A549 (cell line): ENCODE data around the gene PDP2. TPM values are rescaled to one million over a fixed set of nuclear protein-coding genes. Genes with fewer than 3 reads are reported as not detected.

Experiments used
- ATAC-seq, 2 experiments: fragments of 200-7000 bp in 1 of 2; fragments of >200 bp in 1 of 2; cut with Nextera tagmentation in 1 of 2; cut with Tn5 transposase in 1 of 2; 3 replicates each; pipeline versions ENCODE4 v1.8.0 to v1.9.1; 2018 to 2020; ENCODE audit warnings: mild to moderate bottlenecking in 1 of 2, moderate library complexity in 1 of 2
- CTCF ChIA-PET: fragments of 300-600 bp; sonication (Branson Sonifier 250); formaldehyde crosslinking; extraction: SDS; loops from one replicate; lab custom pipeline; 2021; ENCODE audit warnings: antibody characterized with exemption, inconsistent platforms; lab: Yijun Ruan, JAX
- POLR2A ChIA-PET: fragments of 350-600 bp; formaldehyde crosslinking; extraction: SDS; loops from one replicate; lab custom pipeline; 2021; ENCODE audit warnings: antibody characterized with exemption, inconsistent platforms; lab: Yijun Ruan, JAX
- DNase-seq, 2 experiments: peaks; one replicate each; pipeline versions ENCODE4 v3.0.0 to v3.0.0-alpha.2; 2011 to 2016; ENCODE audit warnings: low read depth in 1 of 2, low spot score in 1 of 2
- FAIRE-seq: peaks from 2 replicates; lab custom pipeline; 2011; peaks lifted over from hg19 to GRCh38; lab: Jason Lieb, UNC
- H3K27ac ChIP-seq, 2 experiments: fragments of >200 bp; sonication (Bioruptor Twin); formaldehyde crosslinking; 3 replicates each; pipeline ENCODE4 v1.5.1; 2016 to 2017
- H3K4me1 ChIP-seq: fragments of >200 bp; sonication (Bioruptor Twin); formaldehyde crosslinking; 3 replicates; pipeline ENCODE4 v1.6.1; 2016
- H3K4me2 ChIP-seq: fragments of >200 bp; sonication (Bioruptor Twin); formaldehyde crosslinking; 3 replicates; pipeline ENCODE4 v1.6.1; 2016
- H3K4me3 ChIP-seq: fragments of >200 bp; sonication (Bioruptor Twin); formaldehyde crosslinking; 3 replicates; pipeline ENCODE4 v1.5.1; 2016
- H3K9me3 ChIP-seq: fragments of >200 bp; sonication (Bioruptor Twin); formaldehyde crosslinking; 3 replicates; pipeline ENCODE4 v1.6.1; 2016
- BHLHE40 ChIP-seq: IDR thresholded peaks from 2 replicates; pipeline ENCODE4 v1.6.1; 2012; ENCODE audit warnings: low read depth, low read length, inconsistent platforms
- CHD2 ChIP-seq: fragments of 150-350 bp; IDR thresholded peaks from 2 replicates; pipeline ENCODE4 v1.6.1; 2014; ENCODE audit warnings: low read length; ENCODE audit not compliant: partially characterized antibody
- EHF ChIP-seq: fragments of 250-450 bp; sonication (Bioruptor Pico); IDR thresholded peaks from 2 replicates; pipeline ENCODE4 v1.5.0; 2020; ENCODE audit warnings: mild to moderate bottlenecking
- FOSL2 ChIP-seq, 2 experiments: fragments of 450-650 bp in 1 of 2; fragments of >200 bp in 1 of 2; sonication (Bioruptor Twin) in 1 of 2; formaldehyde crosslinking; IDR thresholded peaks; 2 replicates each; pipeline versions ENCODE4 v1.5.0 to v1.6.1; 2016 to 2020; ENCODE audit warnings: mild to moderate bottlenecking in 1 of 2, moderate library complexity in 1 of 2
- FOXS1 ChIP-seq: fragments of 250-450 bp; sonication (Bioruptor Pico); IDR thresholded peaks from 2 replicates; pipeline ENCODE4 v1.5.0; 2020; ENCODE audit warnings: mild to moderate bottlenecking, moderate library complexity
- GATA3 ChIP-seq: IDR thresholded peaks from 2 replicates; pipeline ENCODE4 v1.6.1; 2012; ENCODE audit warnings: borderline replicate concordance
- HDAC2 ChIP-seq: fragments of 200-600 bp; sonication (generic); IDR thresholded peaks from 2 replicates; pipeline ENCODE4 v1.6.1; 2016
- HOXB13 ChIP-seq: fragments of 250-450 bp; sonication (Bioruptor Pico); IDR thresholded peaks from 2 replicates; pipeline ENCODE4 v1.5.0; 2020; ENCODE audit warnings: low read depth, mild to moderate bottlenecking, moderate library complexity
- HOXB5 ChIP-seq: fragments of 250-450 bp; sonication (Bioruptor Pico); IDR thresholded peaks from 2 replicates; pipeline ENCODE4 v1.5.0; 2020; ENCODE audit warnings: mild to moderate bottlenecking, moderate library complexity
- NR3C1 ChIP-seq: fragments of >200 bp; sonication (Bioruptor Twin); formaldehyde crosslinking; IDR thresholded peaks from 3 replicates; pipeline ENCODE4 v1.6.1; 2017
- PHF8 ChIP-seq: fragments of 200-600 bp; sonication (generic); IDR thresholded peaks from 2 replicates; pipeline ENCODE4 v1.6.1; 2016; ENCODE audit warnings: low read depth, mild to moderate bottlenecking, antibody characterized with exemption, moderate library complexity, borderline replicate concordance
- POLR2AphosphoS2 ChIP-seq: conservative IDR thresholded peaks from 2 replicates; pipeline ENCODE4 v1.6.1; 2012; ENCODE audit warnings: low read length, improper control_type of control experiment, inconsistent platforms
- RAD21 ChIP-seq, 2 experiments: fragments of >200 bp in 1 of 2; sonication (Bioruptor Twin) in 1 of 2; formaldehyde crosslinking in 1 of 2; IDR thresholded peaks in 1 of 2; conservative IDR thresholded peaks in 1 of 2; 2 replicates in 1 of 2; 3 replicates in 1 of 2; pipeline ENCODE4 v1.6.1; 2012 to 2018; ENCODE audit warnings: inconsistent platforms in 1 of 2
- RFX5 ChIP-seq: fragments of 450-650 bp; IDR thresholded peaks from 2 replicates; pipeline ENCODE4 v1.7.1; 2014; ENCODE audit warnings: antibody characterized with exemption, mild to moderate bottlenecking, moderate library complexity
- RNF2 ChIP-seq: fragments of 200-600 bp; sonication (generic); IDR thresholded peaks from 2 replicates; pipeline ENCODE4 v1.6.1; 2016; ENCODE audit warnings: low read depth, mild to moderate bottlenecking, antibody characterized with exemption, moderate library complexity, borderline replicate concordance
- SMC3 ChIP-seq: fragments of >200 bp; sonication (Bioruptor Twin); formaldehyde crosslinking; IDR thresholded peaks from 3 replicates; pipeline ENCODE4 v1.6.1; 2018; ENCODE audit warnings: inconsistent platforms
- TP53 ChIP-seq: fragments of 250-450 bp; sonication (Bioruptor Pico); IDR thresholded peaks from 2 replicates; pipeline ENCODE4 v1.5.0; 2021; ENCODE audit warnings: mild to moderate bottlenecking, moderate library complexity
- ZC3H11A ChIP-seq: fragments of 450-650 bp; IDR thresholded peaks from 2 replicates; pipeline ENCODE4 v1.6.1; 2014; ENCODE audit warnings: antibody characterized with exemption, mild to moderate bottlenecking
- WGBS: methylation state at CpG from one replicate; pipeline ENCODE4 v1.1.6; 2017; ENCODE audit errors: missing lambda C conversion rate; 5-methylcytosine and 5-hydroxymethylcytosine counted together
- polyA plus RNA-seq, 4 experiments: library from polyadenylated mRNA; depleted of rRNA in 3 of 4; stranded (reverse); fragments of >200 nt; fragmentation: RNase III in 1 of 4; extraction: RNeasy Plus Mini Kit Qiagen cat#74134 plus additional on column Dnase treatment in 1 of 4; gene quantifications; 2 replicates in 3 of 4; 3 replicates in 1 of 4; pipeline ENCODE4 v1.2.3, GENCODE V29; 2011 to 2017
- TF ChIP-seq, protein P1 (sequence below): fragments of >200 bp; sonication (Bioruptor Twin); formaldehyde crosslinking; IDR thresholded peaks from 3 replicates; pipeline ENCODE4 v1.5.1; 2016
- TF ChIP-seq, protein P2 (sequence below): IDR thresholded peaks from 2 replicates; pipeline ENCODE4 v1.6.1; 2012
- TF ChIP-seq, protein P3 (sequence below): fragments of >200 bp; sonication (Bioruptor Twin); formaldehyde crosslinking; IDR thresholded peaks from 3 replicates; pipeline ENCODE4 v1.6.1; 2016
- TF ChIP-seq, protein P4 (sequence below): fragments of >200 bp; sonication (Bioruptor Twin); formaldehyde crosslinking; IDR thresholded peaks from 2 replicates; pipeline ENCODE4 v1.6.1; 2016

PDP2 gene
- polyA plus RNA-seq, 2 of the 4 experiments (the other 2 are of a cell fraction): 10.0 to 10.5 TPM

DNA sequence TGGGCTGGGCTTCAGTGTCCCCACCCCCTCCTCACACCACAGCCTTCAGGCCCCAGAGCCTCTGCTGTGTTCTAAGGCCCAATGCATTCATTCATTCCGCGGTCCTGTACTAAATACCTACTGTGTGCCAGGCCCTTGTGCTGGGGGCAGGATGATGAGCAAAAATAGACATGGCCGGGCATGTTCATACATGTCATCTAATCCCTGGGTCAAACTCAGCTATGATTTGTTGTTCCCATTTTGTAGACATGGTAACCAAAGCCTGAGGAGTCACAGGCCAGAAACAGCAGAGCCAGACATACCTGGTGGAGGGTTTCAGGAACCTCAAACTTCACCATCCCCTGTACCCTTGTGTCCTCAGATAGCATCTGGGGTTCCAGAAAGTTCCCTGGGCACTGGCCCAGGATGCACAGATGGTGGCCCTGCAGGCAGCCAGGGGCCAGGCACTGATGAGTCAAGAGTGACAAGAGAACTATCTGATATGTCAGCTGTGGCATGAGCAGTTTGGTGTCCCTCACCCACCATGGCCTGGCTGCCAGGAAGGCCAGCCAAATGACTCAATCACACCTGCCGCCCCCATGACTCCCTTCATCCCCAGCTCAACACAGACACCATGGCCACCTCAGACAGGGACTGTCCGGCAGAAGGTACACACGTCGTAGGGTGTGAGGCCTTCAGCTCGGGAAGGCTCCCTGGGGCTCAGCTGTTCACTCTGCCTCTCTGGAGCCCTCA, 47.8 kb downstream of the PDP2 start (continued):
- TF ChIP-seq, protein P1, sequence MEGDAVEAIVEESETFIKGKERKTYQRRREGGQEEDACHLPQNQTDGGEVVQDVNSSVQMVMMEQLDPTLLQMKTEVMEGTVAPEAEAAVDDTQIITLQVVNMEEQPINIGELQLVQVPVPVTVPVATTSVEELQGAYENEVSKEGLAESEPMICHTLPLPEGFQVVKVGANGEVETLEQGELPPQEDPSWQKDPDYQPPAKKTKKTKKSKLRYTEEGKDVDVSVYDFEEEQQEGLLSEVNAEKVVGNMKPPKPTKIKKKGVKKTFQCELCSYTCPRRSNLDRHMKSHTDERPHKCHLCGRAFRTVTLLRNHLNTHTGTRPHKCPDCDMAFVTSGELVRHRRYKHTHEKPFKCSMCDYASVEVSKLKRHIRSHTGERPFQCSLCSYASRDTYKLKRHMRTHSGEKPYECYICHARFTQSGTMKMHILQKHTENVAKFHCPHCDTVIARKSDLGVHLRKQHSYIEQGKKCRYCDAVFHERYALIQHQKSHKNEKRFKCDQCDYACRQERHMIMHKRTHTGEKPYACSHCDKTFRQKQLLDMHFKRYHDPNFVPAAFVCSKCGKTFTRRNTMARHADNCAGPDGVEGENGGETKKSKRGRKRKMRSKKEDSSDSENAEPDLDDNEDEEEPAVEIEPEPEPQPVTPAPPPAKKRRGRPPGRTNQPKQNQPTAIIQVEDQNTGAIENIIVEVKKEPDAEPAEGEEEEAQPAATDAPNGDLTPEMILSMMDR: no peak

DNA sequence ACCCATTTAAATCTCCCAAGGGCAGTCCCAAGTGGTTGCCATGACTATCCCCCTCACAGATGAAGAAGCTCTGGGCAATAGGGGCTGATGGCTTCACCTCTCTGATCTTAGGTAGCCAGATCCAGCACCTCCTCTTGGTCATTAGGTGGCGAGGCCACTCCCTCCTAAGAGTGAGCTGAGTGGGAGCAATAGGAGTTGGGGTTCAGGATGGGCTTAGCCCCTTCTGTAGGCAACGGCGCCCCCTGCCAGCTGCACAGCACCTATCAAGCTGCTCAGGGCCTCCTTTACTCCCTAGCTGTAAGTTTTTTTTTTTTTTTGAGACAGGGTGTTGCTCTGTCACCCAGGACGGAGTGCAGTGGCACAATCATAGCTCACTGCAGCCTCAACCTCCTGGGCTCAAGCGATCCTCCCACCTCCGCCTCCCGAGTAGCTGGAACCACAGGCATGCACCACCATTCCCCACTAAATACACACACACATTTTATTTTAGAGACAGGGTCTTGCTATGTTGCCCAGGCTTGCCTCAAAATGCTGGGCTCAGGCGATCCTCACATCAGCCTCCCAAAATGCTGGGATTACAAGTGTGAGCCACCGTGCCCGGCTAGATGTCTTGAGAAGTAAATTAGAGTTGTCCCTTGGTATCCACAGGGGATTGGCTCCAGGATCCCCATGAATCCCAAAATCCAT, 48.5 kb downstream of the PDP2 start:
- POLR2A ChIA-PET: interaction anchor here (1.2 kb wide), 1 partner anchor 34 kb away, joined by 5 read pairs; no protein-coding TSS in a partner anchor
- Histone ChIP-seq H3K4me2 (no peak overlapping the region), H3K27ac (peak overlapping the region; percentile 55 to 79; a peak in 3 of 6 replicates), H3K4me1 (peaks cover 38% of the 10 kb centered on the region), H3K9me3 (no peaks in the 10 kb centered on the region), H3K4me3 (no peak overlapping the region)
- WGBS: 86% methylated on average over 10 of the region's 10 CpGs
- FAIRE-seq (no peak), ATAC-seq (peak in 1 of 2 experiments; percentile 44; a peak in 3 of 6 replicates), DNase-seq (peak in 1 of 2 experiments; percentile 56)
- CTCF ChIA-PET: interaction anchor here (0.6 to 29.9 kb wide), 6 partner anchors 12 to 243 kb away, joined by 3 to 837 read pairs (median 3); partner anchors contain the start of genes CDH16, CES3 and PDP2
- TF ChIP-seq SMC3 (peak; percentile 36; the same call in 1 of the 3 replicates), POLR2AphosphoS2 (no peak), RAD21 (conservative IDR thresholded peaks at IDR 0.05 in 1 of 2, IDR thresholded peaks at IDR 0.05 in 1 of 2) (peak; percentile 38 to 50; a peak in 2 of 5 replicates), RFX5 (no peak)
- TF ChIP-seq, protein P1: peak; percentile 32; the same call in 2 of the 3 replicates

DNA sequence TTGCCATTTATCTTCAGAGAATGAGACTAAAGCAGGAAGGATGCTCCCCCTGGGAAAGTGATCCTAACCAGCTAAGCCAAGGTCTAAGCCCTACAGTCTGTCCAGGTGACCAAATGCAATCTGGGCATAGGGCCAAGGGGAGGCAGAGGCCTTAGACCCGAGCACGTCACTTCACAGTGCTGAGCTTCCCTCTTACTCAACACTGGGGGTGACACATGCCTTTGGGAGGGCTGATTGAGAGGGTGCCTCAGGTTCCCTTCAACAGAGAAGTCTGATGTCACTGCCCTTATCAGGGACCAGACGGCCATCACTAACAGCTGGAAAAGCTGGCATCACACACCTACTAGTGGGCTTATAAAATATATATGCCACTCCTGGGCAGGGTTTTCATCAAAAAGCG, 49.9 kb downstream of the PDP2 start:
- no peak for FAIRE-seq
- ChIA-PET POLR2A (no interaction called here), CTCF (interaction anchor here (0.9 to 5.4 kb wide), 5 partner anchors 14 to 36 kb away, joined by 3 to 56 read pairs (median 3); no protein-coding TSS in a partner anchor)

DNA sequence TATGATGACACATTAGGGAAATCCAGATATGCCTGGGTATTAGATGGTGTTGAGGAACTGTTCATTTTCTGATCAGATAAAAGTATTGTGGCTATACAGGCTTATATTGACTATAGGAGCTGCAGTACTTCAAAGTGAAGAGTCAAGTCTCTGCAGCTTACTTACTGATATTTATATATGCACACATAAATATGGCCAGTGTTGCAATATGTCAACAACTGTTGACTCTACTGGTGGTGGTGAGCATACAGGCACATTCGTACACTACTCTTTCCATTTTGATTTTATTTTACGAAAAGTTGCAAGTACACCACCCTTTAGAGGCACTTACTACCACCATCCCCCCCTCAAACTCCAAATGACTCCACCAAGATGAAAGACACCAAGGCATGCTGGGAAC, 51.4 kb downstream of the PDP2 start:
- Histone ChIP-seq H3K9me3 (no peaks in the 10 kb centered on the region), H3K4me2 (no peak overlapping the region), H3K27ac (no peak overlapping the region), H3K4me3 (no peak overlapping the region)
- ChIA-PET CTCF (interaction anchor here (0.9 to 5.4 kb wide), 7 partner anchors 10 to 169 kb away, joined by 3 to 56 read pairs (median 3); no protein-coding TSS in a partner anchor), POLR2A (interaction anchor here (0.8 kb wide), 1 partner anchor 12 kb away, joined by 4 read pairs; no protein-coding TSS in a partner anchor)
- DNase-seq (no peak), ATAC-seq (no peak)
- WGBS: 90% methylated on average over 2 of the region's 2 CpGs
- no peak for TF ChIP-seq GATA3
- no peak for TF ChIP-seq FOSL2 (IDR thresholded peaks at IDR 0.05)
- TF ChIP-seq FOSL2 (CRISPR knock-in tag; IDR thresholded peaks at IDR 0.05): no peak
- TF ChIP-seq HDAC2: no peak
- TF ChIP-seq FOXS1 (CRISPR knock-in tag): no peak
- no peak for TF ChIP-seq RNF2
- no peak for TF ChIP-seq BHLHE40
- TF ChIP-seq NR3C1: no peak
- TF ChIP-seq, protein P2, sequence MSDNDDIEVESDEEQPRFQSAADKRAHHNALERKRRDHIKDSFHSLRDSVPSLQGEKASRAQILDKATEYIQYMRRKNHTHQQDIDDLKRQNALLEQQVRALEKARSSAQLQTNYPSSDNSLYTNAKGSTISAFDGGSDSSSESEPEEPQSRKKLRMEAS: no peak
- no peak for TF ChIP-seq HOXB13 (CRISPR knock-in tag)
- TF ChIP-seq, protein P3, sequence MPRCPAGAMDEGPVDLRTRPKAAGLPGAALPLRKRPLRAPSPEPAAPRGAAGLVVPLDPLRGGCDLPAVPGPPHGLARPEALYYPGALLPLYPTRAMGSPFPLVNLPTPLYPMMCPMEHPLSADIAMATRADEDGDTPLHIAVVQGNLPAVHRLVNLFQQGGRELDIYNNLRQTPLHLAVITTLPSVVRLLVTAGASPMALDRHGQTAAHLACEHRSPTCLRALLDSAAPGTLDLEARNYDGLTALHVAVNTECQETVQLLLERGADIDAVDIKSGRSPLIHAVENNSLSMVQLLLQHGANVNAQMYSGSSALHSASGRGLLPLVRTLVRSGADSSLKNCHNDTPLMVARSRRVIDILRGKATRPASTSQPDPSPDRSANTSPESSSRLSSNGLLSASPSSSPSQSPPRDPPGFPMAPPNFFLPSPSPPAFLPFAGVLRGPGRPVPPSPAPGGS: no peak
- TF ChIP-seq, protein P4, sequence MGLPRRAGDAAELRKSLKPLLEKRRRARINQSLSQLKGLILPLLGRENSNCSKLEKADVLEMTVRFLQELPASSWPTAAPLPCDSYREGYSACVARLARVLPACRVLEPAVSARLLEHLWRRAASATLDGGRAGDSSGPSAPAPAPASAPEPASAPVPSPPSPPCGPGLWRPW: no peak
- no peak for TF ChIP-seq ZC3H11A
- no peak for TF ChIP-seq CHD2
- TF ChIP-seq PHF8: no peak
- TF ChIP-seq EHF: no peak
- no peak for TF ChIP-seq TP53 (CRISPR knock-in tag)
- TF ChIP-seq, all 56 proteins: peak for 0
- no peak for FAIRE-seq
- H3K4me1 ChIP-seq: peaks cover 46% of the 10 kb centered on the region

More for the DNA sequence above, 49.9 kb downstream of the PDP2 start:
- WGBS: 62% methylated on average over 4 of the region's 4 CpGs
- H3K4me1 ChIP-seq: peaks cover 39% of the 10 kb centered on the region
- peak overlapping the region in 1 of 2 experiments; percentile 7; a peak in 1 of 6 replicates for H3K27ac ChIP-seq
- H3K4me3 ChIP-seq: no peak overlapping the region
- DNase-seq: peak in 1 of 2 experiments; percentile 52
- H3K9me3 ChIP-seq: no peaks in the 10 kb centered on the region
- TF ChIP-seq HOXB5 (CRISPR knock-in tag): no peak
- ATAC-seq: no peak
- H3K4me2 ChIP-seq: no peak overlapping the region
